Peyer's patch (tissue), 4 donors: Measurements from ENCODE around the gene GABRQ. TPM values are rescaled to one million over a fixed set of nuclear protein-coding genes. Genes with fewer than 3 reads are reported as not detected.

Experiments used
- DNase-seq, 3 donors: peaks; one replicate each; pipeline ENCODE4 v3.0.0-alpha.2; 2017 to 2019
- H3K27ac ChIP-seq, 4 donors: fragments of 200-600 bp; sonication (generic); one replicate each; pipeline ENCODE4 v1.5.1; 2016 to 2019
- H3K27me3 ChIP-seq, 2 donors: fragments of 200-600 bp; sonication (generic); one replicate each; pipeline ENCODE4 v1.5.1; 2019
- H3K36me3 ChIP-seq, 3 donors: fragments of 200-600 bp; sonication (generic); one replicate each; pipeline ENCODE4 v1.5.1; 2016 to 2019
- H3K4me1 ChIP-seq, 4 donors: fragments of 200-600 bp; sonication (generic); one replicate each; pipeline ENCODE4 v1.5.1; 2016 to 2019
- H3K4me3 ChIP-seq, 4 donors: fragments of 200-600 bp; sonication (generic); 1 replicate in 3 of 4; 2 replicates in 1 of 4; pipeline ENCODE4 v1.5.1; 2016 to 2019; ENCODE audit warnings: mild to moderate bottlenecking in 1 of 4
- H3K9me3 ChIP-seq, 4 donors: fragments of 200-600 bp; sonication (generic); one replicate each; pipeline ENCODE4 v1.5.1; 2016 to 2019; ENCODE audit warnings: mild to moderate bottlenecking in 1 of 4
- POLR2A ChIP-seq, 2 donors: fragments of 450-650 bp; IDR thresholded peaks; one replicate each; pipeline ENCODE4 v1.5.1; 2017; ENCODE audit warnings: antibody characterized with exemption in 2 of 2, mild to moderate bottlenecking in 2 of 2, moderate library complexity in 2 of 2
- total RNA-seq, 4 donors: library from RNA; depleted of rRNA; stranded (reverse); fragments of >200 nt; gene quantifications; one replicate each; pipeline ENCODE4 v1.1.0, GENCODE V29; 2016
- TF ChIP-seq, protein P1 (sequence below), 6 experiments: fragments of 450-650 bp in 4 of 6; fragments of 200-600 bp in 2 of 6; sonication (generic) in 1 of 6; IDR thresholded peaks; one replicate each; pipeline ENCODE4 v1.5.1; 2017 to 2019; ENCODE audit warnings: antibody characterized with exemption in 6 of 6, mild to moderate bottlenecking in 3 of 6, moderate library complexity in 1 of 6

The GABRQ gene
- total RNA-seq, 4 donors from 2014 or later = not detected

GRCh38 chrX:152647978-152648377 lies 10.3 kb downstream of the GABRQ start:
- H3K4me1 ChIP-seq = no peaks in the 10 kb centered on the region
- H3K27me3 ChIP-seq = no peaks in the 10 kb centered on the region
- no peak for DNase-seq
- no peaks in the 10 kb centered on the region for H3K9me3 ChIP-seq
- TF ChIP-seq POLR2A (IDR thresholded peaks at IDR 0.05) = no peak
- TF ChIP-seq, protein P1, sequence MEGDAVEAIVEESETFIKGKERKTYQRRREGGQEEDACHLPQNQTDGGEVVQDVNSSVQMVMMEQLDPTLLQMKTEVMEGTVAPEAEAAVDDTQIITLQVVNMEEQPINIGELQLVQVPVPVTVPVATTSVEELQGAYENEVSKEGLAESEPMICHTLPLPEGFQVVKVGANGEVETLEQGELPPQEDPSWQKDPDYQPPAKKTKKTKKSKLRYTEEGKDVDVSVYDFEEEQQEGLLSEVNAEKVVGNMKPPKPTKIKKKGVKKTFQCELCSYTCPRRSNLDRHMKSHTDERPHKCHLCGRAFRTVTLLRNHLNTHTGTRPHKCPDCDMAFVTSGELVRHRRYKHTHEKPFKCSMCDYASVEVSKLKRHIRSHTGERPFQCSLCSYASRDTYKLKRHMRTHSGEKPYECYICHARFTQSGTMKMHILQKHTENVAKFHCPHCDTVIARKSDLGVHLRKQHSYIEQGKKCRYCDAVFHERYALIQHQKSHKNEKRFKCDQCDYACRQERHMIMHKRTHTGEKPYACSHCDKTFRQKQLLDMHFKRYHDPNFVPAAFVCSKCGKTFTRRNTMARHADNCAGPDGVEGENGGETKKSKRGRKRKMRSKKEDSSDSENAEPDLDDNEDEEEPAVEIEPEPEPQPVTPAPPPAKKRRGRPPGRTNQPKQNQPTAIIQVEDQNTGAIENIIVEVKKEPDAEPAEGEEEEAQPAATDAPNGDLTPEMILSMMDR (IDR thresholded peaks at IDR 0.05) = no peak
- H3K4me3 ChIP-seq = no peak overlapping the region
- no peak overlapping the region for H3K27ac ChIP-seq
- no peaks in the 10 kb centered on the region for H3K36me3 ChIP-seq

DNA sequence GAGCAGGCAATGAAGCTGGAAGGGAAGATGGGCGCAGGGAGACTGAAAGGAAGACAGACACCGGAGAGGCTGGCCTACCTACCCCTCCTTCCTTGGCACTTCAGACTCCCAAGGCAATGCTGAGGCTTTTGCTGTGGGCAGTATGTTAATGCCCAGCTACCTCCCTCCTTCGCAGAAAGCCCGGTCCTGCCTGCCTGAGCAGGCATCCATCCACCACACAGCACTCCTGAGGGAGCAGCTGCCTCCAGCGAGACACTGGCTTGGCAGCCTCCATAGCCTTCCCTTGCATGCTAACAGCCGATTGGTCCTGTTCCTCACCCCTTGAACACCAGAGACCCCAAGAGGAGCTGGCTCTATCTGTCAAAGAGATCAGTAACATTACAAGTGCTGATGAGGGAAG lies 14.4 kb downstream of the GABRQ start:
- H3K9me3 ChIP-seq = no peaks in the 10 kb centered on the region
- H3K27me3 ChIP-seq = no peaks in the 10 kb centered on the region
- no peak overlapping the region for H3K4me3 ChIP-seq
- TF ChIP-seq, protein P1 (IDR thresholded peaks at IDR 0.05) = no peak
- DNase-seq = no peak
- H3K36me3 ChIP-seq = no peaks in the 10 kb centered on the region
- H3K27ac ChIP-seq = no peak overlapping the region
- no peaks in the 10 kb centered on the region for H3K4me1 ChIP-seq

GRCh38 chrX:152652467-152652866 lies 14.8 kb downstream of the GABRQ start:
- TF ChIP-seq, protein P1 (IDR thresholded peaks at IDR 0.05) = no peak
- no peak for TF ChIP-seq POLR2A (IDR thresholded peaks at IDR 0.05)
- Histone ChIP-seq H3K36me3 (no peaks in the 10 kb centered on the region), H3K27me3 (no peaks in the 10 kb centered on the region), H3K9me3 (no peaks in the 10 kb centered on the region), H3K27ac (no peak overlapping the region), H3K4me3 (no peak overlapping the region), H3K4me1 (no peaks in the 10 kb centered on the region)
- DNase-seq = no peak

- DNase-seq = no peak
- TF ChIP-seq, protein P1 (IDR thresholded peaks at IDR 0.05) = no peak
- TF ChIP-seq POLR2A (IDR thresholded peaks at IDR 0.05) = no peak
- no peaks in the 10 kb centered on the region for H3K4me1 ChIP-seq
- H3K36me3 ChIP-seq = no peaks in the 10 kb centered on the region
- no peak overlapping the region for H3K4me3 ChIP-seq
- no peak overlapping the region for H3K27ac ChIP-seq
- no peaks in the 10 kb centered on the region for H3K9me3 ChIP-seq
- H3K27me3 ChIP-seq = no peaks in the 10 kb centered on the region
These were observed 18.4 kb downstream of the GABRQ start for GRCh38 chrX:152656087-152656486.

DNA sequence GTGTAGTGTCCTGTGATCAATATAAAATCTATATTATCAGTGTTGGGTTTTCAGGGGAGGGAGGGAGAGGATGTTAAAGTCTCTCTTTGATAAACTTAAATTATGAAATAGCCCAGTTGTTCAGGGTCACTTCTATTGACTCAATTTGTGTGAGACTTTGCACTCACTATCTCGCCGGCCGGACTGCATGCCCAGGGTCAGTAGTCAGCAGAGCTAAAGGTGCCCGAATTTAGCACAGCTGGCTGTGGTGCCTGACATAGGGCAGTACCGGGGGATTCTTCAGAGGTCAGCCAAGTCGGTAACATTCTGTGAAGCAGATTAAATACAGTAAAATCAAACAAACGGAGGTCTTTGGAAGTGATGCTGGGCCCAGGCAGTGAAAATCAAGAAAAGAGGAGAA lies 19.2 kb downstream of the GABRQ start:
- Histone ChIP-seq H3K36me3 (no peaks in the 10 kb centered on the region), H3K27ac (no peak overlapping the region), H3K4me3 (no peak overlapping the region), H3K4me1 (no peaks in the 10 kb centered on the region), H3K27me3 (no peaks in the 10 kb centered on the region), H3K9me3 (no peaks in the 10 kb centered on the region)
- no peak for DNase-seq
- TF ChIP-seq POLR2A (IDR thresholded peaks at IDR 0.05) = no peak
- TF ChIP-seq, protein P1 (IDR thresholded peaks at IDR 0.05) = no peak

DNA sequence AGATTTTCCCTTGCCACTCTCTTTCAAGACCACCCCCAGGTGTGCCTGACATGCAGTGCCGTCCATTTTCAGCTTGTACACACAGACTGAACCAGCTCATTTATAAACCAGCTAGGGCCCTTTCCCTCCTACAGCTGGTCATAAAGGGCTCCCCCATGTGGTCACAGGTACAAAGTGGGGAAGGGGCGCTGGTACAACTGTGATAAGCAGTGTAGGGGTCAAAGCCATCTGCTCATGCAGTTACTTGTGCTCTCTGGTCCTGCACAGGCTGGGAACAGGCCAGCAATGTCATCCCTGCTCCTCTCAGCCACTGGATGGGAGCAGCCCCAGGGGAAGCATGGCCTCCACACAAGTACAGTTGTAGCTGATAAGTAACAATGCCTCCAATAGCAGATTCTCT lies 20.6 kb downstream of the GABRQ start:
- Histone ChIP-seq H3K4me1 (no peaks in the 10 kb centered on the region), H3K27ac (no peak overlapping the region), H3K36me3 (no peaks in the 10 kb centered on the region), H3K27me3 (no peaks in the 10 kb centered on the region), H3K4me3 (no peak overlapping the region), H3K9me3 (no peaks in the 10 kb centered on the region)
- no peak for DNase-seq
- no peak for TF ChIP-seq POLR2A (IDR thresholded peaks at IDR 0.05)
- TF ChIP-seq, protein P1 (IDR thresholded peaks at IDR 0.05) = no peak
